Fibroblast of upper back skin (primary cell): ENCODE results near the gene ADAMTS12.

Experiments used
- DNase-seq: peaks from one replicate; pipeline ENCODE4 v3.0.0-alpha.2; 2013

Gene ADAMTS12

DNA sequence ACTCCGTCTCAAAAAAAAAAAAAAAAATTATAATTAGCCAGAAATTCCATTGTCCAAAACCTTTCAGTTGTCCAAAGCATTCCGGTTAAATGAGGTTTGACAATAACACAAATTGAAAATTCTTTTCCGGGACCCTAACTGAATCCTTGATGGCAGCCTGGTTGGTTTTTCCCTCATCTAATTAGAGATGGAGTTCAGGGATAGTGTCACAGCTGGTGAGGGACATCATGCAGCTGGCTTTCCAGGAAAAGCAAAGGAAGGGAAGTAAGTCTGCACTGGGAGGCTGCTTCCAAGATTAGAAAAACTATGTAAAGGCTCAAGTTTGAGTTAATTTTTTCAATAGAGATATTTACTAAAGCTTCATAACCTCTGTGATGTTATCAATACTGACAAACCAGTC lies 195.4 kb downstream of the ADAMTS12 start:
- no peak for DNase-seq

DNA sequence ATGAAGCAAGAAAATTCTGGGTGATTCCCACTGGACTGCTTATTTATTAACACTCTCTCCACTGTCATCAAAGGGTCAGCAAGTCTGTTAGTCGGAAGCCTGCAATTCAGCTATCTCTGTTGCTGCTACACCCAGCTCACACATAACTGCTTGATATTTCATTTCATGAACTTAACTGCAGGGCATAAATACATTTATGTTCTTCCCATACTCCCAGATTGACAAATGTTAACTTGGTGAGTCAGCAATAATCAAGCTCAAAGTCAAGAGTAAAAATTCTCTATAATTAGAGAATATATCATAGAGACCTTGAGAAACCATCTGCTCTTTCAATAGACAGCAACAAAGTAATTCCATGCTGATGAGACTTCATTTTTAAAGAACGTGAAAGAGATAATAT lies 198.8 kb downstream of the ADAMTS12 start:
- peak; percentile 57 for DNase-seq

DNA sequence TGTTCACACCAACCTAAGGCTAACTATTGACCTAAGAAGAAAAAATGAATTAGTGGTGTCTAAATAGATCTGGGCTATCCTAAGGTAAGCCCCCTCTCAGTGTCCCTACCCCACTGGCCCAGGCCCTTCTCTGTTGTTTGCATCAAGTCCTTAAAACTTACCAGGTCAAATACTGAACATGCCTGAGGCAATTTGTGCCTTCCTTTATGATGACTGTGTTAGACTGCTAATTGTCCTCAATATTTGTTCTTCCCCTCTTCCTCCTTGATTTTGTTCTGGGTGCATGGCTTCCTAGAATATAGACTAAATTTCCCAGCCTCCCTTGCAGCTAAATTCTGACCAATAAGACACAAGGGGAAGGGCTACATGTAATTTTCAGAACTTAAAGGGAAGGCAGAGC lies 199.9 kb downstream of the ADAMTS12 start:
- DNase-seq: peak; percentile 25

DNA sequence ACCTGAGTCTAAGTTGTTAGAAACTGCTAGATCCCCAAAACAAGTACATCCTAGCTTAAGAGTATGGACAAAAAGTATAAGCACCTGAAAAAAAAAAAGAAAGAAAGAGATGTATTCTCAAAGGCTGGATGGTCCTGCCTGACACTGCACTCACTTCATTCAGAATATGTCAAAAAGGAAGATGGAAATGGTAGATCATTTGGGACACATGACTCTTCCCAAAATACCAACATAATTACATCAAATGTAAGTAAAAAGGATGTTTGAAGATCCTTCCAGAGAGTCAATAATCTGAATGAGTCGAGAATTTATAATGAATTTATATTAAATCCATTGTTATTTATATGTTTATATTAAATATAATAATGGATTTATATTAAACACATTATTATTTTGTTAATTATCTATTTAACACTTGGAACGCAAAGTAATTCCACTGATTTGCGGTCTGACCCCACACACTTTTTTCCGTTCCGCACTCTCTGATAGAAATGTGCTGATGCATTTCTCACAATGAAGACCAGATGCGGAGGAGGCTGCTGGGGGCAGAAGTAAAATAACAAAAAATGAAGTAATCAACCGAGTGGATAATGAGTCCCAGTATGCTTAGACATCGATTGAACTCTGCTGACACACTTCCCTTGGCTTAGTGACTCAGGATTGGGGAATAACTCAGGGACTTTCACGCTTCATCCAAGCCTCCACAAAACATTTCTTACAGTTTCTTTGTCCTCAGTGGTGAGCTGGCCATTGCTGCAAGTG lies 201.2 kb downstream of the ADAMTS12 start:
- DNase-seq: peak; percentile 98

DNA sequence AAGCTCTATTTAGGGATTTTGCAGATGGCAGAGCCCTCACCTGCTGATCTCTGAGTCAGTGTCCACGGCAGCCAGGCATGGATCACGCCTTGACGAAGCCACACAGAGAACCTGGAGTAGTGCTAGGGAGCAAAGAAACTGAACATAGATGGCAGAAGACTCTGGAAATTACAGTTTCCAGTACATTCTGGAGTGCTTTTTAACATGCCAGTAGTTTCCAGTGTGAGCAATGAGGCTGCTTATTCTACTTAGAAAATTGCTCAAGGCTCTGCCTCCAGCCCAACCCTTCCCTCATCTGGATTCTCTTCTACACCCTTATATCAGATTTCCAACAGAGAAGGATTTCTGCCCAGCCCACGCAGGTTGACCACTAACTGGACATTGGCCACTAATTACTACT lies 203.3 kb downstream of the ADAMTS12 start:
- no peak for DNase-seq

DNA sequence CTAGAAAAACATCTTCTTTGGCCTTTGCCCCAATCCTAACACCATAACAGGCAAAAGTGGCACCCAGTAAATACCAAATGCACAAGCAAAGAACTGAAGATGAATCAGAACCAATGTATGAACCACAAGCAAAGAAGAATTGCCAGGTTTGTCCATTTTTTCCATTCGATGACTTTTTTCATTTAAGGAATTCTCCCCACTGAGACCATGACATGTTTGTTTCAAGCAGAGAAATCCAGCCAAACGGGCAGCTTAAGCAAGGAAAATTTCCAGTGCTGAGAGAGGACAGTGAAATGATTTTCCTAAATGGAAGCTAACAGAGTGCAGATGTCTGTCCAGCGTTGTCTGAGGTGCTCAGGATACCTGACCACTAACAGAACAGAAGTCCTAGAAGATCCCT lies 203.7 kb downstream of the ADAMTS12 start:
- DNase-seq: peak; percentile 74

DNA sequence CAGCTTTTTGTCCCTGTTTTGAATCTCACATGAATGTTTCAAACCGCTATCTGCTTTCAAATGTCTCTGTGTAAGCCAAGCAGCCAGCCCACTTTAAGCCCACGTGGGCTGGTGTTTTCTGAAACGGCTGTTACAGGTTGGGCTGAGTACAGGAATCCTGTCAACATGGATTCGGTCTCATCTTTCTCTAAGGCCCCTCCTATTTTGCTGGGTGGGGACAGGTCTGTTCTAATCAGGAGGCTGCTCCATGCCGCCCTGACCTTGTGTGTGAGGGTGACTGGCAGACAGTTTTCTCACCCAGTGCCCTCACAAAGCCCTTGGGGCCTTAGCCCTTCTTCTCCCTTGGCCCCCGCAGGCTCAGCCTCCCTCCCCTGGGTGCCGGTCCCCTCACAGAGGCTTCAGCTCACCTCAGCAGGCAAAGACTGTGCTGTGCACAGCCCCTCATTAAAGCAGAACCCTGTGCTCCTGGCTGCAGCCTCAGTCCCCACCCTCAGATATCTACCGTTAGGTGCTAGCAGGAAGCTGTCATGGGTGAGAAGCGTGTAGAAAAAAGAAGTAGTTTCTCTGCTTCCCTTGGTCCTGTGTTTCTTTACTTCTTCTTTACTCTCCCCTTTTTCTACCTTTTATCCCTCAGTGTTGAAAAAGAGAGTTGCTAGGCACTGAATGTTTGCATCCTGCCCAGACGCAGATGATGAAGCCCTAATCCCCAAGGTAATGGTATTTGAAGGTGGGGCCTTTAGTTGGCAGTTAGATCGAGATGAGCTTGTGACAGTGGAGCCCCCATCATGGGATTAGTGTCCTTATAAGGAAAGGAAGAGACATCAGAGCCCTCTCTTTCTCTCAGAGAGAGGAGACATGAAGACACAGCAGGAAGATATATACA lies 205.7 kb downstream of the ADAMTS12 start:
- no peak for DNase-seq

DNA sequence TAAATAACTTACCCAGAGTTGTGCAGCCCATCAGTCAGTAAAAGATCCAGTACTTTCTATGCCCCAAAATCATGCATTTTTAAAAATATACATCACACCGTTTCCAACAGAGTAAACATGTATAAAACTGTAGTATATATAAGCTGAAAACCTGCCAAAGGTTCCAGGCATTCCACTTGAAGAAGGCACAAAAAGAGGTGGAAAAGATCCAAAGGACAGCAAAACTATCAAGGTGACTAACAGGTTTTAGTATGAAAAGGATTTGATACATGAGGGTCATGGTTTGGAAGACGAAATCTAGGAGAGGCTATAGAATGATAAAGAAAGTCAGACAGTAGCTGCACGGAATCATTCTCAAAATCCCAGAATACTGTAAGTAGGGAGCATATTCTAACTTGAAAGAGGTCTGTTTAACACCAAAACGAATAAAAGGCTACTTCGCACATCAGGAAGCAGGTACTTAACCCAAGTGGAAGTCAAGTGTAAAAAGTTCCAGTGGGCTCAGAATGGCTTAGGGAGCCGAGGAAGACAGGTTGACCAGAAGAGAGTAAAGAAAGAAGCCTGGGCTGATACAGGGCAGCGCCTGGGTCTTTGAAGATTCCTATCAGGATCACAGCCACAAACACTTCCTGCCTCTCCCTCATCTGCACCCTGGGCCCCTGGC lies 207.2 kb downstream of the ADAMTS12 start:
- peak; percentile 56 for DNase-seq

DNA sequence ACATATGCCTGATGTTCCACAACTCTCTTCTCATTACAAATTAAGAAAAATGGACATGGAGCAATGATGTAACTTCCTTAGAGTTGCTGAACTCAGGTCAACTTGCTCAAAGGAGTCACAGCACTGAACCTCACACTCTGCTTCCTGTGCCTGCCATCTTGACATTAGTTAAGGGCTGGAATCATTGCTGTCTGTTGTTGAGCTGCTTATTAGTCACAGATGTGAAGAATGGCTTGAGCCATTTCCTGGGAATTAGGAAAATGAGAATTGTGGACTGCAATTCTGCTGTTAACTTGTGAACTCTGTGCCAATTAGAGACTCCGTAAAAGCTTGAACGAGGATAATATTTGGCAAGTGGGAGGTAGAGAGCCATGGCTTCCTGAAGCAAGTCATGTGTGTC lies 212.0 kb downstream of the ADAMTS12 start:
- peak; percentile 80 for DNase-seq

DNA sequence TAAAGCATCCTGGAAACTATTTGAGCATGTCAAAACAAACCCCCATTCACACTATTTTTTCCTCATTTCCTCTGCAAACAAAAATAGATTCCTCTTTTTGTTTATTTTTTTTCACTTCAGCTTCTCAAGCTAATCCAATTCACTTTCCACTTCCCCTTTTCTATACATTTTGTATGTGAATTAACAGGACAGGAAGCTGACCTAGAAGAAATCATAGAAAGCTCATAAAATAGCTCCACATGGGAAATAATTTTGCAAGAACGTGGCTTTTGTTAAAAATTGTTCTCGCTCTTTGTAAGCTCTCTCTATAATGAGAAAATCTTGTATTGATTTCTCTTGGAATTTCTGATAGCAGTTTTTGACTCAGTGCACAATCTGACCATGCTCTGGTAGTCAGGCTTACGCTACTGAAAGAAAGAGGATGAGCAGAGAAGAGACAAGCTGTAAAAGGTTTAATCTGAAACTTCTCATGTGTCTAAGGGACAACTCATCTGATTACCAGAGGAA lies 215.8 kb downstream of the ADAMTS12 start:
- DNase-seq: no peak

DNA sequence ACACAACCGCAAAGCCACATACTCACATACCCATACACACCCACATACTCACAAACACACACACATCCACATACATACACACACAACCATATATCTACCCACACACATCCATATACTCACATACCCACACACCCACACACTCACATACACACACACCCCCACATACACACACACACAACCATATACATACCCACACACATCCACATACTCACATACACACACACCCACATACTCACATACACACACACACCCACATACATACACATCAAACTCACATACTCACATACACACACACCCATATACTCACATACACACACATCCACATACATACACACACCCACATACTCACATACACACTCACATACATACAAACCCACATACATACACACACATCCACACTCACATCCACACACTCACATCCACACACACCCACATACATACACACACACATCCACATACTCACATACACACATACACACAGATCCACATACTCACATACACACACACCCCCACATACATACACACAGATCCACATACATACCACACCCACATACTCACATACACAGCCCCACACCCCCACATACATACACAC lies 220.0 kb downstream of the ADAMTS12 start:
- no peak for DNase-seq

DNA sequence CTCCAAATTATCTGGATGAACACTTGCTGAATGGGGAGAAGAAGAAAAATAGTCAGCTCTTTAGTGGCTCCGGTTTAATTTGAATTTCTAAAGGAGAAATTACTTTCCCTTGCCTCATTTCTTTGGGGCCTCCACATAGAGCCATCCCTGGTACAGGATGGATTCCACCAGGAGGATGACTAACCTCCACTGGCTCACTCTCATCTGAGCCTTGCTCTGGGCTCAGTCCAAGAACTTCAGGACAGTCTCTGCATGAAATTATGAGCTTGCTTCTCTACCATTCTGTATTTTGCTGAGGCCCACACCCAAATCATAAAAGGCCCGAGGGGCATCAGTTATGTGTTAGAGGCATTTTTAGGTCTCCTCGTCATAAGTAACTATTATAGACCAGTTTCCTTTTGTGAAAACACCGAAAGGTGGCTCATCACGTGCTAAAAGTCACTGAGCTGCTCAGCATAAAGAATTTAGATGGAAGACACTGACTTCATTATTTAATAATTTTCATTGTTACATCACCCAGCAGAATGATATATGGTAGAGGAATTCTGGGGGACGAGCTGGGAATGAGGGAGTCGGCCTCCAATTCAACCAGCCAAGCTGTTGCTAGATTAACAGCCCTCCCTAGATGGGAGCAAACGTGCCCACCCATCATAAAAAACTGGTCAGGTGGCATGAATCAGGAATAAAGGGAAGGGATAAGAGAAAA lies 228.9 kb downstream of the ADAMTS12 start:
- peak; percentile 88 for DNase-seq

DNA sequence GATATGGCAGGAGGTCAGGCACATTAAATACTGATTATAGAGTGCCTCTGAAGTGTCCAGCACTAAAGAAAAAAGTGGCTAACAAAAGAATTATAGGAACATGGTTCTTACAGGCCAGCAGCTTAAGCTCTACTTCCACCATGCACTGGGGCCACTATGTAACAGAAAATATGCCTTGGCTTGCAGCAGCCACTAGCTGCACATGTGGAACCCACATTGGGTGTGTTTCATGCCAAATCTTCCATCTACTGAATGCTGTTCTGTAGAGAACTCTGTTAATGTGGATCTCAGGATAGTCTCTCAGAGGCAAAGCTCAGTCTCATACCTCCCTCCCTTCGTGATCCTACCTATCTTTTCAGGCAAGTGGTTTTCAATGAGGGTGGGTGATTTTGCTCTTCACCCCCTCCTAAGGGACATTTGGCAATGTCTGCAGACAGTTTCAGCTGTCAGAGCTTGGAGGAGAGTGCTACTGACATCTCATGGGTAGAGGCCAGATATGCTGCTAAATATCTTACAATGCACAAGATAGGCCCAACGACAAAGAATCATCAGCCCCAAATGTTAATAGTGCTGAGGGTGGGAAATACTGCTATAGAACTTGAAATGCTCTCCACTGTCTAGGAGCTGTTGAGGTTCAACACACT lies 232.1 kb downstream of the ADAMTS12 start:
- peak; percentile 30 for DNase-seq

DNA sequence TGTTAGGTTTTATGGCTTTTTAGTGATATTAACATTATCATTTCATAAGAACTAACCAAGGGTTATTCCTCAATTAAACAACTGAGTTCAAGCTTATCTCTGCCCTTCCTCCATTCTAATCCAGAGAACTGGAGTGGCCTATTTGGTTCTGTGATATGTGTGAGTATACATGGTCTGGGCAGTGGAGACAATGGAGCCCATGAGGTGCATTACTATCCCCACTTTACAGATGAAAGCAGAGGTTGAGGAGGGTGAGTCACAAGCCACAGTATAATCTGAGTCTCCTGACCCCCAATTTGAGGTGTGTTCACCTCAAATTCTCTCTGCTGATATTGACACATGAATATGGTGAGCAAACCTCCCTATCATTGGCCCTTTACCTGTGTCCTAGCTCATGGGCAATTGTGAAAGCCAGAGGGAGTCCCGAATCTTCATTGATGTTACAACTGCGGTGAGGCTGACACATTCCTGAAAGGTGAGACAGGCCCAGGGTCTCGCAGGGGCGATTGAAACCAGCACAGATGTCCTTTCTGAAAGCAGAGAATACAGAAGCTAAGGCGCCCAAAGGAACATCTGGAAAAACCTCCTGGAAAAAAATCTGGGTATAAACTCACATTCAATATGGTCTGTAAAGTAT lies 233.9 kb downstream of the ADAMTS12 start:
- DNase-seq: peak; percentile 50

DNA sequence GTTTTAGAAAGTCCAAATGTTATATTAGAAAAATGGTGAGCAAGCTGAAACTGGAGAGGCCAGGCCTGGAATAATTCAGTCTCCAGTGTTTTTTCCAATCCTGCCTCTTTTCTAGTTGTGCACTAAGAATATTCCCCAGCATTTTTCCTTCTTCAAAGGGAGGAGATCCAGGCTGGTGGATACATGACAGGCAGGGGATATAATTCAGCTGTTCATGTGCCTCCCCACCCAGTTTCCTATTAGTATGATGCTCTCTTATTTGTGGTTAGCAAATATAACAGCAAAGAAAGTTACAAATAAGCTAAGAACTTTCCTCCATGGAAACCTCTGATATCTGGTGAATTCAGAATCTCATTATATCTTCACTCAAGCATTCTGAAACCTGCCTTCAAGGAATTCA lies 234.6 kb downstream of the ADAMTS12 start:
- DNase-seq: no peak

DNA sequence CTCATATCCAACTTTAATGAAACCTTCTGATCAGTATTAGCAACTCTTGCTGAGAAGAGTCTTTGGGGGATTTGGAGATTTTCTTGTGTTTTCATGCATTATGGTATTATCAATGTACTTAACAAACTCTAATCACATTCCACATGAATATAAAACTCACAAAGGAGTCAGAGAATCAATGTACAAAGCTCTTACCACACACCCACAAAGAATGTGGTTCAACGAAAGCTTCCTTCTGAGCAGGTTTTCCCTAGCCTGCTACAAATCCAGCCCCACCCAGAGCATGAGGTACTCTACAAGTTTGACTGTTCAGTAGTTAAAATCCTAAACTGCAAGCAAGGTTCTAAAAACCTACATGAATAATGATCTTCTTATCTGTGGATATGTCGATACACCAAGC lies 240.9 kb downstream of the ADAMTS12 start:
- DNase-seq: peak; percentile 49

DNA sequence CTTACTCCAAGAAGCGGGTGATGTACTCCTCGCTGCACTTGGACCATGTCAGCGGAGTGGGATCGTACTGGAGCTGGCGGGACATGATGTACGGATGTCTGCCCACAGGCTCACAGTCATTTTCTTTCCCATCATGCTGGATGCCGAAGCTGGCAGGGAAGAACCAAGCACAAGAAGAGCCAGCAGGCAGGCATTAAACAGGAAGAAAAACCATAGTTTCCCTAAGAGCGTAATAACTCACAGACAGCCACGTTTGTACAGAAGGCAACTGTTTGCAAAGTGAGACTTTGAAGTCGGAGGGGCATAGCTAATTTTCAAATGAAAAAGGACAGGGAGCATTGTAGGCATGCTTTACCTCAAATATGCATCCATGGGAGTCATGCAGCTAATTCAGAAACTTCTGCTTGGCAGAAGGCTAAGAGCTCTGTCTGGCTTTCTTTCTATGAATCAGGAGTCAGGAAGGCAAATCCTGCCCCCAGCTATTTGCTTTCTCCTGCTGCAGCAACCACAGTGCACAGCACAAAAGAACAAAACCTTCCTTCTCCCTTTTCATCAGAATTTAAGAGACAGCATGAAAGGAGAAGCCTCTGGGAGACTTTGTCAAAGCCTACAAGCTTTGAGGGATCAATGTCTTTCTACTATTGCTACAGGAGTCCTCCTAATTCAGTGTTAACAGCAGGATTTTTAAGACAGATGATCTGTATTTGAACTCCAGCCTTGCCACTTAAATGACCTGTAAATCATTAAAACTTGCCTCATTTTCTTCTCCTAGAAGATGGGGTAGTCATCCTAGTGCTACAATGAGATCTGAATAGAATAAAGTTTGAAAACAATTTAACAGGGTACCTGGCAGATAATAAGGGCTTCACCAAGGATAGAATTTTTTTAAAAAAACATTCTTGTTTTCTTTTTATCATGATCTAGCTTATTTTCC lies 242.0 kb downstream of the ADAMTS12 start:
- peak; percentile 94 for DNase-seq

DNA sequence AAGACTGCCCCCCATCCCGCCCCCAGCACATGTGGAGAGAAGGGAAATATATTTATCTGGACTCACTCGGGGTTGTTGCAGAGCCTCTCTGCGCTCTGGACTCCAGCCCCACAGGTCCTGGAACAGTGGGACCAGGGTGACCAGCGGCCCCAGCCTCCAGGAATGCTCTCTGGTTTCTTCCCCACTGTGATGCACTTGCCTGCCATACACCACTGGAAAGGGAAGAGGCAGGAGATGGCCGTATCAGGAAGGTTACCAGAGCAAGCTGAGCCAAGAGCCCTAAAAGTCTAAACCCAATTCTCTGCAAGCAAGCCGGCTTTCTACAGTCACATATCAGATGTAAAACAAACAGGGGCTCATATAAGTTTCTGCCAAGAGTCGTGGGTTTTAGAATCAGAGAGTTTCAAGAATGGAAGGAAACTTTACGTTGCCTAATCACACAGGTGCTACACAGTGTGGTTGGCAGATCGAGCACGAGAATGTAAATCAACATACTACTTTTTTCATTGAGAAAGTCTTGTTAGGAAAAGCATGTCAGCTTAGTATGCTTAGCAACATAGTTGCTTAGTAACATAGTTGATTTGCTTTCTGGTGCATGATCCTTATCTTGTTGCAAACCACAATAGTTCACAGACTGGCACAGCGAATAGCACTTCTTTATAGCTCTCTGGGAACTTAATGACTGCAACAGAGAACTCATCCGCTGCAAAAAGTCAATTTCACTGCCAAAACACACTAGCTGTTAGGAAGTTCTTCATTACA lies 249.9 kb downstream of the ADAMTS12 start:
- DNase-seq: peak; percentile 40

DNA sequence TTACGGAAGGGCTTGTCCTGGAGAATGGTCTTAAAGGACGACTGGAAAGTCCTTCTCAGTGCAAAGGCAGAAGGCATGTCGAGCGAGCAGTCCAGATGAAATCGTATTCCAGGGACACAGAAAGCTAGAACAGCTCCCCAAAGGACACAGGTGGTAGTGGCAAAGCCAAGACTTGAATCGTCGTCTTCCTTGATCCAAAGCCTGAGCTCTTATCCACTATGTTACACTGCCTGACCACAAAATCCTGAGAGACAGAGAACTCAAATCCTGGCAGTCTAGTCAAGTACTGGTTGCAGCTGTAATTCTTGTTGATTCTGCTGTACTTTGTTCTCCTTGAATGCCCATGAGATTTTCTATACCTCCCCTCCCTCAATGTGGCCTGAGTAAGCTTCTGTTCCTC lies 252.3 kb downstream of the ADAMTS12 start:
- DNase-seq: no peak
